Mesothelial cell of epicardium (in vitro differentiated cells): ENCODE measurements around the gene OPHN1. TPM values are rescaled to one million over a fixed set of nuclear protein-coding genes. Genes with fewer than 3 reads are reported as not detected.
A peak's percentile ranks its signal among the peaks of the same experiment; 100 is the strongest.

Experiments used
- DNase-seq, 2 experiments: peaks; one replicate each; pipeline ENCODE4 v3.0.0; 2021; ENCODE audit warnings: low spot score in 2 of 2; ENCODE audit not compliant: unreplicated experiment in 2 of 2
- H3K27ac Mint-ChIP-seq: 2 replicates; pipeline ENCODE4 v1.8.0; 2021; ENCODE audit warnings: mixed read lengths
- H3K27me3 Mint-ChIP-seq: 2 replicates; pipeline ENCODE4 v1.8.0; 2021; ENCODE audit warnings: low read depth, mixed read lengths
- H3K36me3 Mint-ChIP-seq: 2 replicates; pipeline ENCODE4 v1.8.0; 2021; ENCODE audit warnings: mixed read lengths
- H3K4me1 Mint-ChIP-seq: 2 replicates; pipeline ENCODE4 v1.8.0; 2021; ENCODE audit warnings: mixed read lengths
- H3K4me3 Mint-ChIP-seq: 2 replicates; pipeline ENCODE4 v1.8.0; 2021; ENCODE audit warnings: mild to moderate bottlenecking, moderate library complexity, mixed read lengths
- H3K9me3 Mint-ChIP-seq: 2 replicates; pipeline ENCODE4 v1.8.0; 2021; ENCODE audit warnings: mixed read lengths
- total RNA-seq: library from RNA; stranded (reverse); gene quantifications from 3 replicates; pipeline ENCODE4 v1.2.1, GENCODE V29; 2021
- TF ChIP-seq, protein P1 (sequence below): fragments of 200-600 bp; sonication (generic); IDR thresholded peaks from one replicate; pipeline ENCODE4 v1.5.0; 2021; ENCODE audit warnings: antibody characterized with exemption; ENCODE audit not compliant: unreplicated experiment

Gene OPHN1, protein sequence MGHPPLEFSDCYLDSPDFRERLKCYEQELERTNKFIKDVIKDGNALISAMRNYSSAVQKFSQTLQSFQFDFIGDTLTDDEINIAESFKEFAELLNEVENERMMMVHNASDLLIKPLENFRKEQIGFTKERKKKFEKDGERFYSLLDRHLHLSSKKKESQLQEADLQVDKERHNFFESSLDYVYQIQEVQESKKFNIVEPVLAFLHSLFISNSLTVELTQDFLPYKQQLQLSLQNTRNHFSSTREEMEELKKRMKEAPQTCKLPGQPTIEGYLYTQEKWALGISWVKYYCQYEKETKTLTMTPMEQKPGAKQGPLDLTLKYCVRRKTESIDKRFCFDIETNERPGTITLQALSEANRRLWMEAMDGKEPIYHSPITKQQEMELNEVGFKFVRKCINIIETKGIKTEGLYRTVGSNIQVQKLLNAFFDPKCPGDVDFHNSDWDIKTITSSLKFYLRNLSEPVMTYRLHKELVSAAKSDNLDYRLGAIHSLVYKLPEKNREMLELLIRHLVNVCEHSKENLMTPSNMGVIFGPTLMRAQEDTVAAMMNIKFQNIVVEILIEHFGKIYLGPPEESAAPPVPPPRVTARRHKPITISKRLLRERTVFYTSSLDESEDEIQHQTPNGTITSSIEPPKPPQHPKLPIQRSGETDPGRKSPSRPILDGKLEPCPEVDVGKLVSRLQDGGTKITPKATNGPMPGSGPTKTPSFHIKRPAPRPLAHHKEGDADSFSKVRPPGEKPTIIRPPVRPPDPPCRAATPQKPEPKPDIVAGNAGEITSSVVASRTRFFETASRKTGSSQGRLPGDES
- 8.0 to 12.5 TPM (median 8.6 TPM) in 3 replicates for total RNA-seq

DNA sequence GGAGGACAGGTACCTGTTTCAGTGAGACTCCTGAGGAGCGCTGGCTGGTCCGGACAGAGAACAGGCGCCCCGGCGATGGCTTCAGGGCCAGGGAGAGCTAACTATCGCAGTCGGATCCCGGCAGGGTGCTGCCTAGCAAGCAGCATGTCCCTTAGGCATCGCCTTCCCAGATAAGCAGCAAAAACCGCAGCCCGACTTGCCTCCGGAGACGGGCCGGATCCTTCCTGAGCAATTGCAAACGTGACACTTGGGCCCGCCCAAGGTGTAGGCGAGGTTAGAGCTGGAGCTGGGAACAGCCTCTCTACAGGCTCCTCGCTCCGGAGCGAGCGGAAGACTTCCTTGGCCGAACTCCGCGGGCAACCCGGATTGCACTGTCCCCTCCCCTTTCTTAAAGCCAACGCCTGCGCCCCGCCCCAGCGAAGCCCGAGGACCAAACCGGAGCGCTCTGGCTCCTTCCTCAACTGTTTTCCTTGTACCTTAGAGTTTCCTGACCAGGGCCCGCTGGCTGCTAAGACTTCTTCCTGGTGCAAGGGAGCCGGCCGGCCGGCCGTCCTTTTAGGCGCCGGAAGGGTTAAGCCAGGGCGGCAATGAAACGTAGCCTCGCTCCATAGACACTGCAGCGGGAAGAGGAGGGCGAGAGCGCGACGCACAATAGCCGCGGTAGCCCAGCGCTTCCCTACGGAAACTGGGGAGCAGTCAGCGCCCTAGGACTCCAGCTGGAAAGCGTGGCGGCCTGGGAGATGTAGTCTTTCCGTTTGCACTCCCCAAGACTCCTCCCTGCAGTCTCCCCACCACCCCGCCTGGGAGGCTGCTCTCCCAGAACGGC is at the start of gene OPHN1:
Gene OPHN1 (minus strand): TSS at position 341 of the 826 bp plus-strand sequence. CDS start 475 bp downstream, outside the sequence.
- DNase-seq: peak; percentile 22 to 57
- H3K4me1 Mint-ChIP-seq: peaks cover 11% of the 10 kb centered on the region
- peaks cover 13% of the 10 kb centered on the region for H3K9me3 Mint-ChIP-seq
- H3K27me3 Mint-ChIP-seq: no peaks in the 10 kb centered on the region
- H3K4me3 Mint-ChIP-seq: peak within 1 kb of the TSS; percentile 90
- H3K36me3 Mint-ChIP-seq: peaks cover 4% of the 10 kb centered on the region
- TF ChIP-seq, protein P1, sequence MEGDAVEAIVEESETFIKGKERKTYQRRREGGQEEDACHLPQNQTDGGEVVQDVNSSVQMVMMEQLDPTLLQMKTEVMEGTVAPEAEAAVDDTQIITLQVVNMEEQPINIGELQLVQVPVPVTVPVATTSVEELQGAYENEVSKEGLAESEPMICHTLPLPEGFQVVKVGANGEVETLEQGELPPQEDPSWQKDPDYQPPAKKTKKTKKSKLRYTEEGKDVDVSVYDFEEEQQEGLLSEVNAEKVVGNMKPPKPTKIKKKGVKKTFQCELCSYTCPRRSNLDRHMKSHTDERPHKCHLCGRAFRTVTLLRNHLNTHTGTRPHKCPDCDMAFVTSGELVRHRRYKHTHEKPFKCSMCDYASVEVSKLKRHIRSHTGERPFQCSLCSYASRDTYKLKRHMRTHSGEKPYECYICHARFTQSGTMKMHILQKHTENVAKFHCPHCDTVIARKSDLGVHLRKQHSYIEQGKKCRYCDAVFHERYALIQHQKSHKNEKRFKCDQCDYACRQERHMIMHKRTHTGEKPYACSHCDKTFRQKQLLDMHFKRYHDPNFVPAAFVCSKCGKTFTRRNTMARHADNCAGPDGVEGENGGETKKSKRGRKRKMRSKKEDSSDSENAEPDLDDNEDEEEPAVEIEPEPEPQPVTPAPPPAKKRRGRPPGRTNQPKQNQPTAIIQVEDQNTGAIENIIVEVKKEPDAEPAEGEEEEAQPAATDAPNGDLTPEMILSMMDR: no peak
- peak within 1 kb of the TSS; percentile 96 for H3K27ac Mint-ChIP-seq

DNA sequence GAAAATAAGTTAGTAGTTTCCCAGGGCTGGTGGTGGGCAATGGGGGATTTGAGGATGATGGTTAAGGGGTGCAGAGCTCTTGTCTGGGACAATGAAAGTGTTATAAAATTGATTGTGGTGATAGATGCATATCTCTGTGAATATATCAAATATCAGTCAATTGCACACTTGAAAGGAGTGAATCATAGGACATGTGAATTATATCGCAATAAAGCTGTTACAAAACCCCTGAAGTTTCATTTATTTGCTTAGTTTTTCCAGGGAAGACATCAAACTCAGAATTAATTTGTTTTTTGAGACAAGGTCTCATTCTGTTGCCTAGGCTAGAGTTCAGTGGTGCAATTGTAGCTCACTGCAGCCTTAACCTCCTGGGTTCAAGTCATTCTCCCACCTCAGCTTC is 47.7 kb upstream of the OPHN1 start:
- Mint-ChIP-seq H3K27me3 (no peaks in the 10 kb centered on the region), H3K27ac (no peak overlapping the region), H3K4me3 (no peak overlapping the region), H3K36me3 (no peaks in the 10 kb centered on the region), H3K9me3 (peaks cover 23% of the 10 kb centered on the region), H3K4me1 (no peaks in the 10 kb centered on the region)
- TF ChIP-seq, protein P1: no peak
- no peak for DNase-seq

DNA sequence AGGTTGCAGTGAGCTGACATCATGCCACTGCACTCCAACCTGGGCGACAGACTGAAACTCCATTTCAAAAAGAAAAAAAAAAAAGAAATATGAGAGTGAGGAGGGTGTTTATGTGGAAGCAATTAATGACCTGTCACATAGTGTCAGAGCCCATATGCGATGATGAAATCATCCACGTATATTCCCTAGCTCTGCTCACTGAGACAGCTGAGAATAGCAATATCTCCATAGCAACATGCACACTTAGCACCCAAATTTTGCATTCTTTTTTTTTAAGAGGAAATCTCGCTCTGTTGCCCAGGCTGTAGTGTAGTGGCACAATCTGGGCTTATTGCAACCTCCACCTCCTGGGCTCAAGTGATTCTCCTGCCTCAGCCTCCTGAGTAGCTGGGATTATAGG is 31.5 kb upstream of the OPHN1 start:
- no peaks in the 10 kb centered on the region for H3K27me3 Mint-ChIP-seq
- TF ChIP-seq, protein P1: no peak

DNA sequence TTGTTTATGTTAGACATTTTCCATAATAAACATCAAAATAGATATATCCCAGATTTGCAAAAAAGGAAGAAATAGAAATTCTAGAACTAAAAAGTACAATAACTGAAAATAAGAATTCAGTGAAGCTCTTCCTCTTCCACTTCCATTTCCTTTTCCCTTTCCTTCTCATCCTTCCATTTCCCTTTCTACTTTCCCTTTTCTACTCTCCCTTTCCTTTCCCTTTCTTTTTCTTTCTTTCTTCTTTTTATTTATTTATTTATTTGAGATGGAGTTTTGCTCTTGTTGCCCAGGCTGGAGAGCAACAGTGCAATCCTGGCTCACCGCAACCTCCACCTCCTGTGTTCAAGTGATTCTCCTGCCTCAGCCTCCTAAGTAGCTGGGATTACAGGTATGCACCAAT is 30.6 kb upstream of the OPHN1 start:
- Mint-ChIP-seq H3K9me3 (peaks cover 16% of the 10 kb centered on the region), H3K27me3 (no peaks in the 10 kb centered on the region), H3K4me3 (no peak overlapping the region), H3K4me1 (no peaks in the 10 kb centered on the region), H3K36me3 (no peaks in the 10 kb centered on the region), H3K27ac (no peak overlapping the region)
- TF ChIP-seq, protein P1: no peak
- DNase-seq: no peak

More for the DNA sequence above, 31.5 kb upstream of the OPHN1 start:
- H3K9me3 Mint-ChIP-seq: peaks cover 16% of the 10 kb centered on the region
- H3K4me1 Mint-ChIP-seq: no peaks in the 10 kb centered on the region
- H3K27ac Mint-ChIP-seq: no peak overlapping the region
- no peaks in the 10 kb centered on the region for H3K36me3 Mint-ChIP-seq
- DNase-seq: no peak
- no peak overlapping the region for H3K4me3 Mint-ChIP-seq

DNA sequence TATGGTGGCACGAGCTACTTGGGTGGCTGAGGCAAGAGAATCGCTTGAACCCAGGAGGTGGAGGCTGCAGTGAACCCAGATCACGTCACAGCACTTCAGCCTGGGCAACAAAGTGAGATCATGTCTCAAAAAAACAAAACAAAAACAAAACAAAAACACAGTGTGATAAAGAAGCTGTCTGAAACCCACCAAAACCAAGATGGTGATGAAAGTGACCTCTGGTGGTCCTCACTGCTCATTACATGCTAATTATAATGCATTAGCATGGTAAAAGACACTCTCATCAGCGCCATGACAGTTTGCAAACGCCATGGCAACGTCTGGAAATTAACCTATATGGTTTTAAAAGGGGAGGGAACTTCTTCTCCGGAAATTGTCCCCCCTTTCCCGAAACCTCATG is 29.4 kb upstream of the OPHN1 start:
- TF ChIP-seq, protein P1: peak; percentile 44
- Mint-ChIP-seq H3K4me1 (no peaks in the 10 kb centered on the region), H3K9me3 (peaks cover 11% of the 10 kb centered on the region), H3K36me3 (no peaks in the 10 kb centered on the region), H3K27ac (no peak overlapping the region), H3K27me3 (no peaks in the 10 kb centered on the region), H3K4me3 (no peak overlapping the region)
- no peak for DNase-seq
